HCT116 (cell line): Measurements from ENCODE around the gene NUP188.

Source experiments
- CTCF ChIP-seq, 3 experiments: fragments of 200-600 bp in 1 of 3; sonication (generic) in 1 of 3; IDR thresholded peaks in 2 of 3; conservative IDR thresholded peaks in 1 of 3; 2 replicates each; pipeline ENCODE4 v1.5.1; 2012 to 2017; ENCODE audit warnings: low read depth in 2 of 3, low read length in 2 of 3, antibody characterized with exemption in 1 of 3, borderline replicate concordance in 1 of 3, control low read depth in 1 of 3, mild to moderate bottlenecking in 1 of 3, mixed read lengths in 1 of 3, mixed run types in 1 of 3, moderate library complexity in 1 of 3; ENCODE audit not compliant: insufficient read depth in 1 of 3
- EGR1 ChIP-seq: IDR thresholded peaks from 2 replicates; pipeline ENCODE4 v1.6.1; 2012; ENCODE audit warnings: low read depth
- REST ChIP-seq: IDR thresholded peaks from 2 replicates; pipeline ENCODE4 v1.6.1; 2012; ENCODE audit warnings: low read depth
- SIN3A ChIP-seq: IDR thresholded peaks from 2 replicates; pipeline ENCODE4 v1.6.1; 2012; ENCODE audit warnings: low read depth

GRCh38 chr9:128937310-128938165, 10.0 kb upstream of the NUP188 start:
- no peak for TF ChIP-seq EGR1
- TF ChIP-seq CTCF (IDR thresholded peaks at IDR 0.05 in 2 of 3, conservative IDR thresholded peaks at IDR 0.05 in 1 of 3; ENCODE audit: borderline replicate concordance in 1 of 3, insufficient read depth in 1 of 3, low read depth in 2 of 3, low read length in 2 of 3): no peak
- no peak for TF ChIP-seq SIN3A
- no peak for TF ChIP-seq REST
